NCI-H524 treated with DMSO at 0.1 percent for 48 hours (cell line): Measurements from ENCODE around the gene LBHD2.

Experiments
- DNase-seq: peaks from one replicate; lab custom pipeline; 2025; lab: John Stamatoyannopoulos, UW

Gene LBHD2

DNA sequence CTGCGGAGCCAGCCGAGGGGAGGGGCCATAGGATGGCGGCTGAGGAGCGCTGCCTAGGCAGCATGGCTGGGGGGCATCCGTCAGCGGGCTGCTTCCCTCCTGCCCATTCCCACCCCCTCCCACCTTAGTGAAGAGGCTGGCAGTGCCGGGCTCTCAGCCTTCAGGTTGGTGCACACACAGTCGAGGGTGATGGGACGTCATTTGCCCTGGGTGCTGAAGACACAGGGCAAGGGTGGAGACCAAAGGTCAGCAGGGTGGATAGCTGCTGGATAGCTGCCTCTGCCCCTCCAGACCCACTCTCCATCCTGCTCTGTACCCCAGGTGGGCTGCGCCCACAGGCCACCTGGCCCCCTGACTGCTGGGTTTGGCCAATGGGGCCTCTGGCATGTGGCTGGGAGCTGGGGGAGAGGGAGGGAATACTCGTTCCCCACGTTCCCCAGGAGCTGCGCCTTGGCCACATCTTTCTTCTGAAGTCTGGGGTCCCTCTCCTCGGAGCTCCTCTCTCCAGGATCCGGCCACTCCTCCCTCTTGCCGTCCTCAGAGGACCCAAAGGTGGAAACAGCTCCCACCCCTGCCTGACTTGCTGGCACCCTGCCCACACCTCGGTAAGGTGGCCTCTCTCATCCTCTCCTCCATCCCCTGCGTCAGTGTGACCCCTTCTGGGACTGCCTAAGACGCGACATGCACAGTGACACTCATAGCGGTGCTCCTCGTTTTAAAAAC lies 15.5 kb upstream of the LBHD2 start:
- no peak for DNase-seq

DNA sequence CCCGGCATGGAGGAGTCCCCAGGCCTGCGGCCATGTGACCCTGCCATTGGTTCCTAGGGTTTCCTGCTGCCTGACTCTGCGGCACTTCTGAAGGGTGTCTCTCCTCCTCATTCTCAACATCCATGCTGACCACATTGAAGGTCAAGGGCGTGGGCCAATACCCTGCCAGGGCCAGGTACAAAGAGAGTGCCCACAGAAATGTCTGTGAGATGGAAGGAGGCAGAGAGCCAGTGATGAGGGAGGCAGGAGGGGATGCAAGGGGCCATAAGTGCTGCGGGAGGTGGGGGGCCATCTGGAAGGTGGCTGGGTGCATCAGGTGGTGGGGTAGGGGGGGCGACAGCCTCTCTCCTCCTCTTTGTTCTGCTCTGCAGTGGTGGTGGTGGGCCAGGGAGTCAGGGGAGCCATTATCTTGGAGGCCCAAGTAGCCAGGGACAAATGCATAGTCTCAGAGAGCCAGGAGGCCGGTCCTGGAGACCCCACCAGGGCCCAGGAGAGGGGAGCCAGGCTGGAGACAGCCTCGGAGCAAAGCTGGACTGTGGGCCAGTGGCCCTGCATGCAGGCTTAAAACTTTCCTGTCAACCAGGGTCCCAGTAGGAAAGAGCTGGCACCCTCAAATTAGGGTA lies 13.6 kb upstream of the LBHD2 start:
- DNase-seq, result no peak

GRCh38 chr14:103070971-103071542 lies 13.0 kb upstream of the LBHD2 start:
- DNase-seq, result no peak

- no peak for DNase-seq
Observed at GRCh38 chr14:103071544-103072251, 12.3 kb upstream of the LBHD2 start.

DNA sequence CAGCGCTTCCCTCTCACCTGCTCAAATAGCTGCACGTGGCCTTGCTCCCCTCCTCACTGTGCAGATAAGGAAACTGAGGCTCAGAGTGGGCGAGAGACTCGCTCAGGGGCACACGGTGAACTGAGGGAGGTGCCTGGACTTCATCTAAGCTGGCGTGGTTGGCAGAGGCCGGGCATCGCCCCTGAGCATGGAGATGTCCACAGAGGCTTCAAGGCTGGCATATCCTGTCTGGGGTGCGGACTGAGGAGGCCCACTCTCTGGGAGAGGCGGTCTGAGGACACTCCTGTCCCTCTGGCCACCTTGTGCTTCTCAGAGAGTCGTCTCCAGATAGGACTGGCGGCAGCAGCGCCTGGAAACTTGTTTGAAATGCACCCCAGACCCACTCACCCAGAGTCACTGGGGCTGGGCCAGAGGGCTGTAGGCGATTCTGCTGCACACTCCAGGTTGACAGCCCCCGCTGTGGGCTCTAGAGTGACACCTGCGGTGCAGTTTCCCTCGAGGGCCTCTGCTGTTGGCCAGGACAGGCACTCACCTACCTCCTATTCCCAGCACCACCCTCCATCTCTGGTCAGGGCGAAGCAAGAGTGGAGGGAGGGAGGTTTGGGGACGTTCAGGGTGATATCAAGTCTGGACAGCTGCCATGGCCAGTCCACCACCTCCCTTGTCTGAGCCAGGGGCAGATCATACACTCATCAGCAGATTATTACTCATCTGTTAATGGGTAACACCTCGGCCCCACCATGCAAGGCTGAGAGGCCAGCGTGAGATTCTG lies 11.2 kb upstream of the LBHD2 start:
- no peak for DNase-seq

GRCh38 chr14:103073367-103073875 lies 10.6 kb upstream of the LBHD2 start:
- no peak for DNase-seq

DNA sequence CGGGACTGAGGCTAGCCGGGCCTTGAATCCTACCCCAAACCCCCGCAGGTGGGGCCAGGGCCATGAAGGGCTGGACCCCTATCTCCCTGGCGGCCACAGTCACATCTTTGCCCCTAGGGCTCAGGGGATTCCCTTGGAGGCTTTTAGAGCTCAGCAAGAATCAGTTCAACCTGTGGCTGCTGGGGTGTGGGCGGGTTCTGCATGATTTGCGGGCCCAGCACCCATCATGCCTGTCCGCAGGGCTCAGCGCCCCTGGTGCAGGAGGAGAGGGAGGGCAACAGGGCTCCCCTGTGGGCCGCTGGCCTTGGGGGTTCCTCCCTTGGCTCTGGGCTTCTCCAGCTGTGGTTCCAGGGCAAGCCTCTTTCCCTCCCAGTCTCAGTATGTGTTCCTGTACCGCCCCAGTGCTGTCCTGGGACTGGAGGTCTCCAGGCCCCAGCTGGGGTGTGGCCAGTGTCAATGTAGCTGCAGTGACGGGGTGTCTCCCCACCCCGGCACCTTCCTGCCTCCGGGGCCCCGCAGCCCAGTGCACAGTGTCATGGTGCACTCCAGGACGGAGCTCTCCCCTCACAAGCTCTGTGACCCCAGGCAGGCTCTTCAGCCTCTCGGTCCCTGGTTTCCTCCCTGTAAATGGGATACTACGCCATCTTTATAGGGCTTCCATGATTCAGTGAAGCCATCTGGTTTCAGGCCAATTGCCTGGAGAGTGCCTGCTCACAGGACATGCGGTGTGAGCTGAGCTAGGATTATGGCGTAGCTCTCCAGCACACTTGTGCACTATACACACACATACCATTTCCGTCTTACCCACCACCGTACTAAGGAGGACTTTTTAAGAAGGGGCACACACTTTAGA lies 9.9 kb upstream of the LBHD2 start:
- no peak for DNase-seq

GRCh38 chr14:103074729-103075367 lies 9.2 kb upstream of the LBHD2 start:
- DNase-seq, result no peak

- peak; percentile 46 for DNase-seq
Observed at GRCh38 chr14:103078420-103078749, 5.6 kb upstream of the LBHD2 start.

- DNase-seq, result no peak
Observed at GRCh38 chr14:103078860-103079587, 5.0 kb upstream of the LBHD2 start.

- no peak for DNase-seq
Observed at GRCh38 chr14:103081951-103082350, 2.1 kb upstream of the LBHD2 start.

DNA sequence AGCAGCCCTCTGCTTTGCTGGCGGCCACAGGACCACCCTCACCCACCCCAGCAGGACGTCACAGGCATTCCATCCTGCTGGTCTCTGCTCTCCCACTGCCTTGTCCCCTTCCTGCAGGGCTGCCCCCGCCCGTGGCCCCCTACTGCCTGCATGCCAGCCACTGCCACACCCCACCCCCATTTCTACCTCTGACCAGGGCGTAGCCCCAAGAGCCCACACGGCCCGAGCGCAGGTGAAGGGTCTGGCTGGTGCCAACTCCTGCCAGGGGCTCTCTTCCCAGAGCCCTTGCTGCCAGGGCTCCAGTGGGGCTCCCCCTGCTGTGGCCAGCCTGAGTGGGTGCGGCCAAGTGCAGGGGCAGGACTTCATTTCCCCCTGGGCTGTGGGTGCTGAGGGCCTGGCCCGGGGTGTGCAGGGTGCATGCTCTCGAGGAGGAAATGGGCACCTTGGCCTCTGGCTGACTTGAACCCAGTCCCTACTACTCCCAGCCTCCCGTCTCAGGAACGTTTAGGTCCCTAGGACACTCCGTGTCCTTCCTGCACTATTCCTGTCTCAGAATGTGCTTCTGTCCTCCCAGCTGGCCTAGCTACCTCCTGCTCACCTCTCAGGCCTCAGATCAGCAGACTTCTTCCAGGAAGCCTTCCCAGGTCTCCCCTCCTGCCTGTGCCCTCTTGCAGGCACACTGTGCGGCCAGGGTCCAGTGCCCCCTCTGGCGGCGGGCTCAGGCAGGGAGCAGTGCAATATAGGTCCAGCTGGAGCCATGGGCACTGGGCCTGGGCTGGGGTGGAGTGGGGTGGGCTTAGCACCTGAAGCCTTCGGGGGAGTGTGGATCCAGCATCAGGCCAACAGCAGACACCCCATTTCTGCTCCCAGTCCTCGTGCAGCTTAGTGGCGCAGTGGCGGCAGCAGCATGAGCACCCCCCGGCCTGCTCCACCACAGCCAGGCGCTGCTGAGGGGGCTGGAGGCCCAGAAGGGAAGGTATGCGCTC lies 1.4 kb downstream of the LBHD2 start:
- no peak for DNase-seq

DNA sequence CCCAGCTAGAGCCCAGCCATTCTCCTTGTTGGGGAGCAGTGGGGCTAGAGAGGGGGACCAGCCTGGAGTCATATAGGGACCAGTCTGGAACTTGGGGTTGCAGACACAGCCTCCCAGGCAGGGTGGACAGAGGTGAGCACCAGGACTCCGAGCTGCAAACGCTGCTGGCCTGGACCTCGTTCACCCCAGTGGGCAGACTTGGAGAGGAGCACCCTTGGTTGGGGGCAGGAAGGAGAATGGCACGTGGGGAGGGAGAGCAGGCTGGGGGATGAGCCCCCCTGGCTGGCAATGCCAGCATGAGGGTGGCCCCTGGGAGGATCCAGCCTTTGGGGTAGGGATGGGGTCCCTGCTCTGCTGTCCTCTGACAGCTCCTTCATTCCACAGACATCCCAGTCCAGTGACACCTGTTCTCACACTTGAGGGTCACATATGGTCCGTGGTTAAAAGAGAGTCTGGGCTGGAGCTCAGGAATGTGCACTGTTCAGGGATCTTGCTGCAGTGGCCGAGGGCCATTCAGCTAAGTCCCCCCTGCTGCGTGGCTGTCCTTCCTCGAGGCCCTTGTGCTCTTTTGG lies 2.8 kb downstream of the LBHD2 start:
- no peak for DNase-seq

- no peak for DNase-seq
Observed at GRCh38 chr14:103087343-103087835, 3.4 kb downstream of the LBHD2 start.

DNA sequence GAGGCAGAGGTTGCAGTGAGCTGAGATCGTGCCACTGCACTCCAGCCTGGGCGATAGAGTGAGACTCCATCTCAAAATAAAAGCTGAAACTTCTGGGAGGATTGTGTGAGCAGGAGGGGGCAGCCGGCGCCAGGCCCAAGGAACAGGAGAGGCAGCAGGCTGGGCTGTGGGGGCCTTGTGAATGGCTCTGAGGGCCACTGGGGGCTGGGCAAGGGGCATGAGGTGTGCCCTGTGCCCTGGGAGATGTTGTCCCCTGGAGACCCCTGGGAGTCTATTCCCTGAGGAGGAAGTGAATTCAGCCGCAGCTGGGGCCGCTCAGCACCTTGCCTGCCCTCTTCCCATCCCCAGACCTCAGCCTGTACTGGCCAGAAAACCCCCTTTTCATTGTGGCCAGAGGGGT lies 4.9 kb downstream of the LBHD2 start:
- DNase-seq, result no peak

DNA sequence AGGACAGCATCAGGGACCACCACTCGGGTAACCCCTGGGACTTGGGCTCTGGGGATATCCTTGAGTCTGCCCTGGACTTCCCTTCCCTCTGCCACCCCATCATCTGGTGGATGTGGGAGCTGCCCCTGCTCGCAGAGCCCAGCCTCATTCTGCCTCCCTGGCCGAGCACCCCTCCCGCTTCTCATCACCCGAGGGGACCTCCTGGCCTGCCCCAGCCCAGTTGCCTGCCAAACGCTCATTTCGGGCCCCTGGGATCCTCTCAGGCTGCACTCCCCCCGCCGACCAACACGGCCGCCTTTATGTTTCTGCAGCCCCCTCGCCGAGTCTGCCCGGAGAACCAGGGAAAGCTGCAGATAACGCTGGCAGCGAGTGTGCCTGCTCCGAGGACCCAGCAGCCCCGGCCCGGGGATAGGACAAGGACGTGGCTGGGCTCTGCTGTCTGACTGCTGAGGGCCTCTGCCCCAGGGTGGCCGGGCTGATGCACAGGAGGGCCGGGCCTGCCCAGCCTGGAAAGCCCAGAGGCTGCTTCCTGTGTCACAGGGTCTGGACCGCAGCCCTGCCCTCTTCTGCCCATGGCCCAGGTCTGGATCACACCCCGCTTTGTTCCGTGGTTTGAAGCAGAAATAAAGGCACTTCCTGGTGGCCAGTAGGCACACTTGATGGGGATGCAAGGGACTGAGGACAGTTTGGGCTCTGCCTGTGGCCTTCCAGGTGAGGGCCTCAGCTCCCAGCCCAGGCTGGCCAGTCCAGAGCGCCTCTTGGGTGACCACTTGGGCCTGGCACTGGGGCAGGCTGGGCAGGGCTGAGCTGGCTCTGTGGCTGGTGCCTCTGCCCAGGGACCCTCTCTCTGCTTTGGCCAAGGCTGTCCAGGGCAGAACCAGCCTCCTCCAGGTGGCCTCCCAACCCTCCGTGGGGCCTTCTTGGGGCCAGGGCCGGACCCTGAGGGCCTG lies 5.7 kb downstream of the LBHD2 start:
- DNase-seq, result no peak

DNA sequence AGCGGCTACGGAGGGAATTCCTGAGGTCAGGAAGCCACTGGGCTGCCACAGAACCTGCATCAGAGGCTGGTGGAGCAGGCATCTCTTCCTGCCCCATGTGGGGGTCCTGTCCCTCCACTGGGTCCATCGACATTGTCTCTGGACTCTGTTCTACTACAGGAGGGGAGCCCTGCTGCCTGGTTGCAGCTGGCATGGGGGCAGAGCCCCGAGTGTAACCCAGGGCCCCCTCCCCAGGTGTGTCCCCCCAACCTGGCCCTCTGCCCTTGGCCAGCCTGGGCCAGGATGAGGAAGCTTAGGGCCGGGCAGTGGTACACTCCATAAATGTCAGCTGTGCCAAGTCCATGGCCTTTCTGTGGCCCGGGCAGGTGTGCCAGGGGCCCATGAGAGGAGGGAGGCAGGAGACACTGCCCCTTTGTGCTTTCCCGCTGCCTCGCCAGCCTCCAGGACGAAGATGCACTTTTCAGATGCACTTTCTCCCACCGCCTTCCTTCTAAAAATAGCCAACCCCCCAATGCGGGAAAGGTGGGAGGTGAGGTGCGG lies 6.5 kb downstream of the LBHD2 start:
- DNase-seq, result no peak
